ENCODE results near the gene ATP6V0B. TPM values are rescaled to one million over a fixed set of nuclear protein-coding genes. Genes with fewer than 3 reads are reported as not detected.

Gene ATP6V0B
- total and polyA plus RNA-seq, 2 of the 8 experiments (the other 6 are each of a cell fraction or from before 2014, with no cell fraction given), result 105 to 308 TPM

DNA sequence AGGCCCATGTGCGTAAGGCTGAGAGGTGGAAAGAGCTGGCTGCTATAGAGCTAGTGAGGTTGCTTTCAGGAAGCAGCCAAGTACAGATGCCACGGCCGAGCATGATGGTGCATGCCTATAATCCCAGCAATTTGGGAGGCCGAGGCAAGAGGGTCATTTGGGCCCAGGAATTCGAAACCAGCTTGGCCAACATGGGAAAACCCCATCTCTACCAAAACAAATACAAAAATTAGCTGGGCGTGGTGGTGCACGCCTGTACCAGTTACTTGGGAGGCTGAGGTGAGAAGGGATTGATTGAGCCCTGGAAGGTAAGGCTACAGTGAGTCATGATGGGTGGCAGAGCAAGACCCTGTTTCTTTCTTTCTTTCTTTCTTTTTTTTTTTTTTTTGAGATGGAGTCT is 19.3 kb downstream of the ATP6V0B start:
- CTCF ChIA-PET (ENCODE audit: partially characterized antibody), result interaction anchor here (0.6 to 21.8 kb wide), 15 partner anchors 9 to 280 kb away, joined by 3 to 478 read pairs (median 4); partner anchors contain the start of gene SLC6A9
- TF ChIP-seq, protein P1, sequence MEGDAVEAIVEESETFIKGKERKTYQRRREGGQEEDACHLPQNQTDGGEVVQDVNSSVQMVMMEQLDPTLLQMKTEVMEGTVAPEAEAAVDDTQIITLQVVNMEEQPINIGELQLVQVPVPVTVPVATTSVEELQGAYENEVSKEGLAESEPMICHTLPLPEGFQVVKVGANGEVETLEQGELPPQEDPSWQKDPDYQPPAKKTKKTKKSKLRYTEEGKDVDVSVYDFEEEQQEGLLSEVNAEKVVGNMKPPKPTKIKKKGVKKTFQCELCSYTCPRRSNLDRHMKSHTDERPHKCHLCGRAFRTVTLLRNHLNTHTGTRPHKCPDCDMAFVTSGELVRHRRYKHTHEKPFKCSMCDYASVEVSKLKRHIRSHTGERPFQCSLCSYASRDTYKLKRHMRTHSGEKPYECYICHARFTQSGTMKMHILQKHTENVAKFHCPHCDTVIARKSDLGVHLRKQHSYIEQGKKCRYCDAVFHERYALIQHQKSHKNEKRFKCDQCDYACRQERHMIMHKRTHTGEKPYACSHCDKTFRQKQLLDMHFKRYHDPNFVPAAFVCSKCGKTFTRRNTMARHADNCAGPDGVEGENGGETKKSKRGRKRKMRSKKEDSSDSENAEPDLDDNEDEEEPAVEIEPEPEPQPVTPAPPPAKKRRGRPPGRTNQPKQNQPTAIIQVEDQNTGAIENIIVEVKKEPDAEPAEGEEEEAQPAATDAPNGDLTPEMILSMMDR (IDR thresholded peaks at IDR 0.05; ENCODE audit: control extremely low read depth in 1 of 3, insufficient read depth in 1 of 3, low read depth in 1 of 3, low read length in 3 of 3), result no peak
- no peak for TF ChIP-seq RXRA (IDR thresholded peaks at IDR 0.05; ENCODE audit: insufficient read depth, low read depth, low read length)
- no peak for TF ChIP-seq JUN (IDR thresholded peaks at IDR 0.05; ENCODE audit: low read depth, low read length)
- TF ChIP-seq KDM1A (IDR thresholded peaks at IDR 0.05; ENCODE audit: borderline replicate concordance, low read length), result no peak
- TF ChIP-seq NRF1 (IDR thresholded peaks at IDR 0.05; ENCODE audit: low read depth, low read length), result no peak
- no peak for TF ChIP-seq SIN3A (conservative IDR thresholded peaks at IDR 0.05 in 1 of 2, IDR thresholded peaks at IDR 0.05 in 1 of 2; ENCODE audit: low read depth in 1 of 2, low read length in 2 of 2)
- TF ChIP-seq, protein P2, sequence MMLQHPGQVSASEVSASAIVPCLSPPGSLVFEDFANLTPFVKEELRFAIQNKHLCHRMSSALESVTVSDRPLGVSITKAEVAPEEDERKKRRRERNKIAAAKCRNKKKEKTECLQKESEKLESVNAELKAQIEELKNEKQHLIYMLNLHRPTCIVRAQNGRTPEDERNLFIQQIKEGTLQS (IDR thresholded peaks at IDR 0.05; ENCODE audit: insufficient read depth, low read depth, low read length), result no peak
- TF ChIP-seq, protein P3, sequence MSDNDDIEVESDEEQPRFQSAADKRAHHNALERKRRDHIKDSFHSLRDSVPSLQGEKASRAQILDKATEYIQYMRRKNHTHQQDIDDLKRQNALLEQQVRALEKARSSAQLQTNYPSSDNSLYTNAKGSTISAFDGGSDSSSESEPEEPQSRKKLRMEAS (IDR thresholded peaks at IDR 0.05), result no peak
- TF ChIP-seq CHD1 (IDR thresholded peaks at IDR 0.05; ENCODE audit: low read depth, low read length), result no peak
- no peak for TF ChIP-seq CREB1 (IDR thresholded peaks at IDR 0.05)

More for the DNA sequence above, 19.3 kb downstream of the ATP6V0B start:
- Histone ChIP-seq H4K20me1 (replicated peaks in 1 of 2; ENCODE audit: control insufficient read depth in 1 of 2, insufficient read depth in 2 of 2, low read length in 2 of 2) (peaks cover 2% of the 10 kb centered on the region in 2 experiments), H4K5ac (ENCODE audit: insufficient read length, low read depth, low read length) (no peak overlapping the region), H2BK20ac (ENCODE audit: low read length) (no peak overlapping the region), H3K27ac (ENCODE audit: low read depth, low read length) (no peak overlapping the region), H4K91ac (replicated peaks; ENCODE audit: insufficient read length, low read length) (no peak overlapping the region), H3K56ac (replicated peaks; ENCODE audit: insufficient read length, low read depth, low read length) (no peak overlapping the region), H4K8ac (ENCODE audit: extremely low read depth, insufficient read depth, low read length) (no peak overlapping the region), H2AK5ac (ENCODE audit: low read depth, low read length) (no peak overlapping the region), H3K4me3 (ENCODE audit: extremely low read depth in 1 of 4, insufficient read depth in 2 of 4, low read depth in 3 of 4, low read length in 4 of 4) (no peak overlapping the region), H3K23me2 (ENCODE audit: low read depth, low read length) (peaks cover 12% of the 10 kb centered on the region; the same call in 1 of the 2 replicates), H3K4ac (replicated peaks; ENCODE audit: insufficient read length, low read depth, low read length) (no peak overlapping the region), H2BK12ac (ENCODE audit: low read depth, low read length) (no peak overlapping the region), H3K27me3 (replicated peaks in 1 of 4; ENCODE audit: control insufficient read depth in 3 of 4, extremely low read depth in 1 of 4, insufficient read depth in 3 of 4, low read length in 3 of 4) (no peaks in the 10 kb centered on the region), H3K4me2 (ENCODE audit: insufficient read depth in 1 of 2, low read depth in 2 of 2, low read length in 2 of 2) (no peak overlapping the region), H3K14ac (ENCODE audit: insufficient read length) (no peak overlapping the region), H3K4me1 (replicated peaks in 1 of 4; ENCODE audit: control insufficient read depth in 3 of 4, insufficient read depth in 4 of 4, low read length in 3 of 4) (peaks cover 0 to 5% (median 4%) of the 10 kb centered on the region in 4 experiments; a peak in 5 of 7 replicates), H3K79me1 (ENCODE audit: low read depth, low read length) (no peaks in the 10 kb centered on the region), H2AFZ (ENCODE audit: low read length) (no peak overlapping the region), H3K36me3 (ENCODE audit: control insufficient read depth in 2 of 4, insufficient read depth in 4 of 4, low read length in 3 of 4) (no peaks in the 10 kb centered on the region; a peak in 1 of 8 replicates), H3K9me3 (ENCODE audit: insufficient read depth in 2 of 2, low read depth in 1 of 2, low read length in 1 of 2) (no peaks in the 10 kb centered on the region), H3K23ac (ENCODE audit: insufficient read length) (no peak overlapping the region), H2BK15ac (ENCODE audit: low read length) (no peak overlapping the region), H2BK120ac (replicated peaks; ENCODE audit: low read depth, low read length) (no peak overlapping the region), H3K18ac (ENCODE audit: extremely low read depth, low read length) (no peak overlapping the region), H2BK5ac (ENCODE audit: low read depth, low read length) (no peak overlapping the region), H3K9ac (replicated peaks in 1 of 4; ENCODE audit: extremely low read depth in 1 of 4, low read depth in 3 of 4, low read length in 3 of 4) (no peak overlapping the region), H3K79me2 (ENCODE audit: control insufficient read depth in 1 of 2, insufficient read depth in 2 of 2, low read length in 2 of 2) (no peaks in the 10 kb centered on the region)
- POLR2A ChIA-PET (ENCODE audit: partially characterized antibody), result interaction anchor here (0.9 to 13.6 kb wide), 6 partner anchors 10 to 42 kb away, joined by 3 to 189 read pairs (median 6); partner anchors contain the start of genes ATP6V0B, B4GALT2, DPH2 and SLC6A9
- DNase-seq (ENCODE audit: low read depth in 1 of 2, low spot score in 2 of 2) (no peak), FAIRE-seq (no peak)
- 85% methylated on average over 7 of the region's 7 CpGs; no CpG with 5 or more reads in 1 of the 2 experiments for WGBS, 2 experiments (ENCODE audit: extremely low coverage in 1 of 2, insufficient coverage in 1 of 2, insufficient read length in 1 of 2, insufficient replicate concordance in 2 of 2, low coverage in 1 of 2, low lambda C conversion rate in 2 of 2, missing lambda C conversion rate in 1 of 2)
